ENCODE measurements around the gene ARHGEF11.

Gene ARHGEF11

DNA sequence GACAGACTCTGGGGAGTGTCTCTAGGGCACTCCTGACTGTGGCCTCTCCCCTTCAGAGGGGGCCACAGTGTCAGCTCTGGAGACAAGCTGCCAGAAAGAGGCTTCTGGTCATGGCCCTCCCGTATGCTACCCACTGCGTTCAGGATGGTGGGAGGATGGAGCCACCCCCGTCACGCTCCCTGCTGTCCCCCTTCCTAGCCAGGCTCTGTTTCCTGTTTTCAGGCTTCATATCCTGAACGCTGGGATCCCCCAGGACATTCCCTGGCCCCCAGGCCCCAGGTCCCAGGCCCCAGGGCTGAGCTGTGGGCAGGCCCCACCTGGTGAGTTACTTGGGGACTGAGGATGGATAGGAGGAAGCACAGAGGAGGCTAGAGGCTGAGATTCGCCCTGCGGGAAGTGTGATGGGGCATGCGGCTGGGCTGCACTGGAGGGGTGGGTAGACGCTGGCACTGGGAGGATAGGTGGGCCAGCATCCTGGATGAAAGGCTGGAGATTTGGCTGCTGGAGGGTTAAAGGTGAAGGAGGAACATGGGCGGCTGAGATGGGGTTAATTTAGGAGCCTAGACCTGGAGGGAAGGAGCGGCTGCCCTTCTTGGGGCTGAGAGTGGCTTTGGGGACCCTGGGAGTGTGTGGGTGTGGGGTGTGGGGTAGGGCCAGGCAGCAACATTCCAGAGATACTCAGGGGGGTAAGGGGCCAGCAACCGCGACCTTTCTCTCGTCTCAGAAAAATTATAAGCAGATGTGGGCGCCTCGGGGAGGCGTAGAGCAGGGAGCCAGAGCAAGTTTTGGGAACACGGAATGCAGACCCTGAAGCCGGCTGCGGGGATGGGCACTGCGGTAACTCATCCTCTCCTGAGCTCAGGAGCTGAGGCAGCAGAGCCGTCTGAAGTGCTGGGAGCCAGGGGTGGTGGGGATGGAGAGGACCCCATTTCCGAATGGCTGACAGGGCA lies 143.3 kb downstream of the ARHGEF11 start:
- TF ChIP-seq, protein P1, sequence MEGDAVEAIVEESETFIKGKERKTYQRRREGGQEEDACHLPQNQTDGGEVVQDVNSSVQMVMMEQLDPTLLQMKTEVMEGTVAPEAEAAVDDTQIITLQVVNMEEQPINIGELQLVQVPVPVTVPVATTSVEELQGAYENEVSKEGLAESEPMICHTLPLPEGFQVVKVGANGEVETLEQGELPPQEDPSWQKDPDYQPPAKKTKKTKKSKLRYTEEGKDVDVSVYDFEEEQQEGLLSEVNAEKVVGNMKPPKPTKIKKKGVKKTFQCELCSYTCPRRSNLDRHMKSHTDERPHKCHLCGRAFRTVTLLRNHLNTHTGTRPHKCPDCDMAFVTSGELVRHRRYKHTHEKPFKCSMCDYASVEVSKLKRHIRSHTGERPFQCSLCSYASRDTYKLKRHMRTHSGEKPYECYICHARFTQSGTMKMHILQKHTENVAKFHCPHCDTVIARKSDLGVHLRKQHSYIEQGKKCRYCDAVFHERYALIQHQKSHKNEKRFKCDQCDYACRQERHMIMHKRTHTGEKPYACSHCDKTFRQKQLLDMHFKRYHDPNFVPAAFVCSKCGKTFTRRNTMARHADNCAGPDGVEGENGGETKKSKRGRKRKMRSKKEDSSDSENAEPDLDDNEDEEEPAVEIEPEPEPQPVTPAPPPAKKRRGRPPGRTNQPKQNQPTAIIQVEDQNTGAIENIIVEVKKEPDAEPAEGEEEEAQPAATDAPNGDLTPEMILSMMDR (IDR thresholded peaks at IDR 0.05; ENCODE audit: extremely low read depth, insufficient read depth, missing control alignments) = no peak
- no peak for DNase-seq (ENCODE audit: low spot score)
- in situ Hi-C loops (cut with MboI; ENCODE audit: low pct_unique_long_range_greater_than_20kb, low sequenced_read_pairs, unreplicated experiment) = no loop called here

DNA sequence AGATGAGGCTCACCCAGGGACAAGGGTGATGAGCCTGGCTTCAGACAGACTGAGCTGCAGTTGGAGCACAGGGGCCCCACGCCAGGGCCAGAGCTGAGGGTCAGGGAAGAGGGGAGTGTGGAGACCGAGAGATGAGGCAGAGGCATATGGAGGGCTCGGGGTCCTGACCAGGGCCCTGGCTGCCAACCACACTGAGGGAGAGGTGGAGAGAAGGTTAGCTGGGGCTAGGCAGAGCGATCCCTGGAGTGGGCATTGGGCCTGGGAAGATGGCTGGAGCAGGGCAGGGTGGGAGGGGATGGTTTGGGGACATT lies 144.0 kb downstream of the ARHGEF11 start:
- in situ Hi-C loops (cut with MboI; ENCODE audit: low pct_unique_long_range_greater_than_20kb, low sequenced_read_pairs, unreplicated experiment) = no loop called here
- TF ChIP-seq, protein P1 (IDR thresholded peaks at IDR 0.05; ENCODE audit: extremely low read depth, insufficient read depth, missing control alignments) = no peak
- no peak for DNase-seq (ENCODE audit: low spot score)

DNA sequence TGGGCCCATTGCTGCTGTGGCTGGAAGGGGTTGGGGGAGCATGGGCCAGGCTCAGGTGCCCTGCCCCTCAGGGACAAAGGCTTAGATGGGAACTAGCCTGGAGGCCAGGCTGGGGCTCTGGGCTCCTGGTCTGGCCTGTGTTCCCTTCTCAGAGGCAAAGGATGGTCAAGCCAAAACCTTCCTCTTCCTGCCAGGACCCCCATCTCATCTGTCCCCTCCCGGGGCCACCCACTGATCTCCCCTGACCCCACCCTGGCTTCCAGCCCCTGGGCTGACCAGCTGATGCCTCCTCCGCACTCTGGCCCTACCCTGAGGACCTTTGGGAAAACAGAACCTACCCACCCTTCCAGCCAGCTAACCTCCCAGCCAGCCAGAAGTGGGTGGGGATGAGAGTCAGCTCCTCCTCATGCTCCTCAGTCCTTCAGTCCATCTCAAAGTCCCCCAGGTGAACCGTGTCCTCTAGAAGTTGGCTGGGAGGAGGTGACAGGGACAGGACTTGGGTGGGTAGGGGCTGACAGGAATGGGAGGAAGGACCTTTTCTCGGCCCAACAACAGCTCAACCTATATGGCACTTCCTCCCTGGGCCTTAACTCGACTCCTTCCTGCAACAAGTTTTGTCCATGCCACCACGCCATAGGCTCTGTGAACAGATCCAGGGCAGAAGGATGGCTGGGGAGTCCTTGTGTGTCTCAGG lies 144.5 kb downstream of the ARHGEF11 start:
- DNase-seq (ENCODE audit: low spot score) = no peak
- TF ChIP-seq, protein P1 (IDR thresholded peaks at IDR 0.05; ENCODE audit: extremely low read depth, insufficient read depth, missing control alignments) = no peak
- in situ Hi-C loops (cut with MboI; ENCODE audit: low pct_unique_long_range_greater_than_20kb, low sequenced_read_pairs, unreplicated experiment) = no loop called here

DNA sequence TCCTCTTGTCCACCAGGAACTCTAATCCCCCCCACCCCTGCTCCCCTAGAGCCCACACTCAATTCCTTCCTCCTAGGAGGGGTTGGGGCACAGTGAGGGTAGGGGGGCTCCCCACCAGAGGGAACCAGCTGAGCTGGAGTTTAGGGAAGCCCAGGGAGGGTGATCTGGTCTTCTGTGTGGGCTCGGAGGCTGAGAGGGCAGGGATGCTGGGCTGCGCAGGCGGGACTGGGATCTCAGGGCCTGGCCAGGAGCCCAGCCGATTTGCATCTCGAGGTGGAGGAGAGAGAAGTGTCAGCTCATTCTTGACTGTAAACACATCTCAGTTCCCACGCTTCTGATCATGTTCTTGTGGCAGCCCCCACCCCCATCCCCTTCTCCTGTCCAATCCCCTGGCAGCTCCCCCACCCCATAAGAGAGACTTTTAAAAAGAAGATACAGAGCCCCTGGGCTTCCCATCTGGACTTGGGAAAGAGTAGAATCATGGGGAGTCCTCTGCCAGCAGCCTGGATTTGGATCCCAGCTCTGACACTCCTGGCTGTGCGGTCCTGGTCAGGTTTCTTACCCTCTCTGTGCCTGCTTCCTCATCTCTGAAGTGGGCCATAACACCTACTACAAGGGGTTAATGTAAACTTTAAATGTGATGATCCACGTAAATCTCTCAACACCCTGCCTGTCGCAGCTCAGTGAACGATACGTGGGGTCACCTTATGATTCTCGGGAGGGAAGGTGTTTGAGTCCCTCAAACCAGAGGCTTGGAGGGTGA lies 145.4 kb downstream of the ARHGEF11 start:
- no peak for DNase-seq (ENCODE audit: low spot score)
- TF ChIP-seq, protein P1 (IDR thresholded peaks at IDR 0.05; ENCODE audit: extremely low read depth, insufficient read depth, missing control alignments) = no peak
- in situ Hi-C loops (cut with MboI; ENCODE audit: low pct_unique_long_range_greater_than_20kb, low sequenced_read_pairs, unreplicated experiment) = no loop called here

DNA sequence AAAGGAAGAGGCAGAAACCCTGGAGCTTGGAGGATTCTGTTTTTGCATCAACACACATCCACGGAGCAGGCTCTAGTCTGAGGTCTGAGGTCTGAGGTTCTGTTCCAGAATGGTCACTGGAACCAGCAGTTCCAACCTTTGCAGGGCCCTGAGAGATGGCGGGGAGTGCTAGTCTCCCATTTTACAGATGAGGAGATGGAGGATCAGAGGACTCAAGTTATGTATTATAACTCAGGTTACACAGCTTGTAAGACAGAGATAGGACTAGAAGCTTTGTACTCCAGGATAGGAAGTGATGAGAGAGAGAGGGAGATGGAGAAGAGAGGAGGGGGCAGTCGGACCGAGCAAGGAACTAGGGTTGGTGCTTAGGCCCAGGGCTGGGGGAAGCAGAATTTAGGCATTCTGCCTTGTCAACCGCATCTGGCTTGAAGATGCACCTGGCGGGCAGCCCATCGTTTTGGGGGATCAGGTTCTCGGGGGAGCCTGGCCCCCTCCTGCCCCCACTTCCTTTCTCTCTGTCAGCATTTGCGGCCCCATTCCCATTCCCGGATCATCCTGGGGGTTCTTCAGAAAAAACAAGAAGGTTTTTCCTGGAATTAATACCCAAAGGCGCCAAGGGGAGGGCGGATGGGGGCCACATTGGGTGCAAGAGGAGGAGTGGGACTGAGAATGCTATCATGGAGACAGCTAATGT lies 146.4 kb downstream of the ARHGEF11 start:
- in situ Hi-C loops (cut with MboI; ENCODE audit: low pct_unique_long_range_greater_than_20kb, low sequenced_read_pairs, unreplicated experiment) = no loop called here

More for the DNA sequence above, 146.4 kb downstream of the ARHGEF11 start:
- no peak for DNase-seq (ENCODE audit: low spot score)
- TF ChIP-seq, protein P1 (IDR thresholded peaks at IDR 0.05; ENCODE audit: extremely low read depth, insufficient read depth, missing control alignments) = no peak
